Superior temporal gyrus (tissue), 1 donor: ENCODE results near the gene DCTD.

Source experiments
- DNase-seq: peaks from one replicate; pipeline ENCODE4 v3.0.0-alpha.2; 2016; ENCODE audit errors: extremely low spot score

DCTD gene

DNA sequence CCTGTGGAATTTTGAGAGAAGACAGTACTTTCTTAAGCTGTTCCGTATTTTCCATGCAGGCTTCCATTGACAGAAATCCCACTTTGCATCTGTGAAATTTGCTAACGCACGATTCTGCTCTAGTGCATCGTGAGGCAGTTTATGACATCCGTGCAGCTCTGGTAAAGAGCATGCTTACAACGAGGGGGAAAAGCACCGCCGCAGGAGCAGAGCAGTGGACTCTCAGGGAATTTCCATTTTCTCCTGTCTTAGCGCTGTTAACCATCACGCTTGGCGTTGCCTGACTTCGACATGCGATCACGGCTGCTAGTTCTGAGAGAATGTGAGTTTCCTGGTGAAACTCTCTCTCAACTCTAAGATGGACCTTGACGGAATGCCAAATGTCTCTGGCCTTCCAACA, 43.9 kb downstream of the DCTD start:
- DNase-seq = no peak

- no peak for DNase-seq
Observed at GRCh38 chr4:182872886-182873285, 44.3 kb downstream of the DCTD start.

DNA sequence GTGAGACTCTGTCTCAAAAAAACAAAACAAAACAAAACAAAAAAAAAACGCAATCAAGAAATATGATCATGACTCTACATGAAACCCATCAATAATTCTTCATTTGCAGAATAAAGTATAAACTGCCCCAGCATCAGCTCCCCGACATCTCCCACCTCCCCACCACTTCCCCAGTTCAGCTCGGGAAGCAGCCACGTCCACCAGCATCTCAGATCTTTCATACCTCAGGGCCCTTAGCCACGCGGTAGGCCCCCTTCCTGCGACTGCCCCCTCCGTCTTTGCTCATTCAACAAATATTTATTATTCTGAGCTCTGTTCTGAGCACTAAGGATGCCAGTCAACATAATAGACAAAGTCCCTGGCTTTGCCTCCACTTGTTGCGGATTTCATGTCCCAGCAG, 45.6 kb downstream of the DCTD start:
- no peak for DNase-seq

DNA sequence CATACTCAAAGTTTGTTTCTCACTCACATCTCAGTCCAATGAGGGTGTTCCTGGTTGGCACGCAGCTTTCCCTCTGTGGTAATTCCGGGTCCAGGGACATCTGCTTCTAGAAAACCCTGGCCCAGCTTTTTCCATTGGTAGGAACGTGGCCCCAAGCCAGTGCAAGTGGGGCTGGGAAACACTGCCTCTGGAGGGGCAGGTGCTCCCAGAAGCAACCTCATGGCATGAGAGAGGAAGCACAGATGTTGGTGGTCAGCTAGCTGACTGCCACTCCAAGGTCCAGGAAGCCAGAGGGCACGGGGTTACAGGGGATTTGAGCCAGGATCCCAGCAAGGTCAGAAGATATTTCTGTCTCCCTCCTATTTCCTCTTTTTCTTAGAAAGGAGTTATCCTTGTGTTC, 47.5 kb downstream of the DCTD start:
- no peak for DNase-seq

DNA sequence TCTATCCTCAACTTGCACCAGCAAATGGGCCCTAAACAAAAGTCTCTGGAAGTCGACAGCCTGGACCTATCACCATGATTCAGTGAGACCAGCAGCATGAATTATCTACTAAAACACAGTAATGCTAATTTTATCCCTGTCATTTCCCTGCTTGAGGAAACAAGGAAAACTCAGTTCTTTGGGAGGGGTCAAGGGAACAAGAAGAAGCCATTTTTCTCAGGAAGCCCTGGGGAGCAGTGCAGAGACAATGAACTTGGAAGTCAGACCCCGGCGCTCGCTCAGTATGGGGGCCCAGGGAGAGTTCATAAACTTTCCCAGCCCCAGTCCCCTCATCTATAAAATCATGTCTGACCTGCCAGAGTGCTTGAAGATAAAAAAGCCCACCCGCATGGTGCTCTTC, 50.4 kb downstream of the DCTD start:
- DNase-seq = no peak

GRCh38 chr4:182863501-182863900, 53.7 kb downstream of the DCTD start:
- no peak for DNase-seq

GRCh38 chr4:182862921-182863320, 54.3 kb downstream of the DCTD start:
- DNase-seq = no peak

GRCh38 chr4:182862141-182862875, 54.9 kb downstream of the DCTD start:
- no peak for DNase-seq

DNA sequence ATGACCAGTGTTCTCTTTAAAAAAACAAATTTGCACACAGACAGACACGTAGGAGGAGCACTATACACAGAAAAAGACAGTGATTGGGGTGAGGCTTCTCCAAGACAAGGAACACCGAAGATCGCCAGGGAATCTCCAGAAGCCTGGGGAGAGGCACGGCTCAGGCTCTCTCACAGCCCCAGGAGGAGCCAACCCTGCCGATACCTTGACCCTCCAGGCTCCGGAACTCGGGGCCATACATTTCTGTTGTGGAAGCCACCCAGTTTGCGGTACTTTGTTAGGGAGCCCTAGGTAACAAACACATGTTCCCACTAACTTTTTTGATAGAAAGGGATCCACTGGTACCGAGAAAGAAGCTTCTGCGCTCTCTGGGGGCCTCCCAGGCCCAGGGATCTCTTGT, 55.8 kb downstream of the DCTD start:
- no peak for DNase-seq

DNA sequence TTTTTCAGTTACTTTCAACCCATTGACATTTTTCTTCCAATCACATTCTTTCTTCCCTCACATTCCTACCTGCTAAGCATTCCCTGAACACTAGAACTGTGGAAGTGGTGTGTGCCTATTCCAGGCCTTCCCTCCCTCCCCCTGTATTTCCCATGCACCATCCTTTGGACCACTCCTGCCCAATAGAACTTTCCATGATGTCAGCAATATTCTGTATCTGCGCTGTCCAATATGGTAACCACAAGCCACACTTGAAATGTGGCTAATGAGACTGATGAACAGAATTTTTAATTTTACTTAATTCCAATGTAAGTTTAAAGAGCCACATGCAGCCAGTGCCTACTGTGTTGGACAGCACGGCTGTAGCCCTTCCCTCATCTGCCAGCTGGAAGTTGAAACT, 57.5 kb downstream of the DCTD start:
- no peak for DNase-seq

DNA sequence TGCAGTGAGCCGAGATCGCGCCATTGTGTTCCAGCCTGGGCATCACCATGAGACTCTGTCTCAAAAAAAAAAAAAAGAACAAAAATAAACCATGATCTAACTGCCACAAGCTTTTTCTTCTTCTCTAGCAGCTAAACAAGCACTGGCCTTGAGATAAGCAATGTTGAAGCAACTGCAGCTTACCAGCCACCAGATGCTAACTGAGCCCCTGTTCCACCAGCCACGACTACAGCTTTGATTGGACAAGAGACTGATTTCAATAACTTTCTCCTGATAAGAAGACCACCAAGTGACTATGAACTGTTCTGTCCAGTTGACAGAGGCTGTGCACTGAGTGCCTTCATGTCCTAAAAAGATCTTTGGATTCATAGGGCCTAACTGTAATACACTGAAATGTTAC, 58.5 kb downstream of the DCTD start:
- DNase-seq = no peak

GRCh38 chr4:182856862-182857261, 60.3 kb downstream of the DCTD start:
- no peak for DNase-seq

DNA sequence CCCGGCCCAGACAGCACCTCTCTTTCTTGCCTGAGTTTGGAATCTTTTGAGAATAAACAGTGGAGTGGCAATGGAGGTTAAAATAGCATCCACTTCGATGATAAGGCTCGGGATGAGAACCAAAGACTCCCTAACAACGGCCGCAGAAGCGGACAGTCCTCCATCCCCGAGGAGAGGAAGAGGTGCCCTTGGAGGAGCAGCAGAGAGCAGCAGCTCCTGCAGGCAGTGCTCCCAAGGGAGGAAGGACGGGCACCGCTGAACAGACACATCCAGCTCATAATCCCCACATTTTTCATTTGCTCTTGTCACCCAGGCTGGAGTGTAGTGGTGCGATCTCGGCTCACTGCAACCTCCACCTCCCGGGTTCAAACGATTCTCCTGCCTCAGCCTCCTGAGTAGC, 61.3 kb downstream of the DCTD start:
- DNase-seq = no peak

DNA sequence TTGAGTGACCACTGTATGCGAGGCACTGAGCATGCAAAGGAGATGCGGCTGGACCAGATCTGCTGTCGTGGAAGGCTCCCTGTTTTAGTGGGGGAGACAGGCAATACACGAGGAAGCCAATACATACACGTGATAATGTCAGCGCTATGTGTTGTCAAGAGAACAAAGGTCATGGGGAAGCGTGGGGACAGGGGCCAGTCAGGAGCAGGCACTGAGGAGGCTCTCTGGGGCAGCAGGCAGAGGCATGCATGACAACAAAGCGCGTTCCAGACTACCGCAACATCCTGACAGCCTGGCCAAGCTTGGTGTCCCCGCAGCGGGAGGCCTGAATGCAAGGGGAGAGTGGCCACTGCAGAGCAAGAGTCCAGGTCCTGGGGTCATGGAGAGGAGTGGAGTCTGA, 61.9 kb downstream of the DCTD start:
- DNase-seq = no peak

- no peak for DNase-seq
Observed at GRCh38 chr4:182854466-182854865, 62.7 kb downstream of the DCTD start.

GRCh38 chr4:182853731-182854330, 63.4 kb downstream of the DCTD start:
- no peak for DNase-seq

DNA sequence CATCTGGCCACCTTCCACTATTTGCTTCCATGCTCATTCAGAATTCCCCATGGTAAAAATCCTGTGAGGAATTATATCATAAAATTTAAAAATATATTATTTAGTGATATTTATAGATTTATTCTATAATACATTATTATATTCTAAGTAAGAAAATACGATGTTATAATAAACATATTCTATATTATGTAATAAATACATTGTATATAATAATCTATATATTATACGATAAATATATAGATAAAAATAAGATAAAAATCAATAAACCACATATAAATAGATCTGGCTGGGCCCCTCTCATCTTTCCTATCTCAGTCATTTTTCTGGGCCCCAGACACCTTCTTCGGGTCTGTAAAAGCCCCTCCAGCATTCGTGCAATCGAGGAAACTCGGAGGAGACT, 68.5 kb downstream of the DCTD start:
- no peak for DNase-seq

DNA sequence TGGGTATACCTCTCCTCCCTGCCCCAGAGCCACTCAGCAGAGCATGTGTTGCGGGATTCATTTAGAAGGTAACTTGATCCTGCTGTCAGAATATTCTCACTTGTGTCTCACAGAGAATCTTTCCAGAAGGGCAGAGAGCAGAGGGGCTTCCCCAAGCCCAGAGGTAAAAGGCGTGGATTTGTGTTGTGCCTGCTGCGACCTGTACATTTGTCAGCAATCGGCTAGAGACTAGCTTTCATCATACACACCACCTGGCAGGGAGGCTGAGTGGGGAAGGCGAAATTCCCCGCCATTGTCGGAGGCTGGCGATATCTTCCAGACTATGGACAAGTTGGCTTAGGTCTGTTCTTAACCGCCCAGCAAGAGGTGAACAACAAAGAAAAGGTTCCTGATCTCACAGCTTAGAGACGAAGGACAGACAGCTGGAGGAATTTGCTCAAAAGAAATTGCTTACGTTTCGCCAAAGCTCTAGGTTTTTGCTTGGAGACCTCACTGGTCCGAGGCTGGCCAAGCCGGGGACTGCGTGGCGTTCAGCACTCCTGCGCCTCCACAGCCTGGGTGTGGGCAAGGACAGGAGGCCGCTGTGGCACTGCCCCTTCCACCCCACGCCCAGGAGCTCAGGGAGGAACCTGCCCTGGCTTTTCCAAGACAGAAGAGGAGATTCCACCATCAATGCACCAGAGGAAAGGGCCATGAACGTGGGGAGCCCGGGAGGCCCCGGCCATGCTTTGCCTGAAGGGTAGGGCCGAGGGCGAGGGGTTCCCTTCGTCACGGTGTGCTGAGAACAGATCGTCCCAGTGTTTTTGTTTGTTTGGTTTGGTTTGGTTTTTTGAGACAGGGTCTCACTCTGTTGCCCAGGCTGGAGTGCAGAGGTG, 69.4 kb downstream of the DCTD start:
- no peak for DNase-seq

DNA sequence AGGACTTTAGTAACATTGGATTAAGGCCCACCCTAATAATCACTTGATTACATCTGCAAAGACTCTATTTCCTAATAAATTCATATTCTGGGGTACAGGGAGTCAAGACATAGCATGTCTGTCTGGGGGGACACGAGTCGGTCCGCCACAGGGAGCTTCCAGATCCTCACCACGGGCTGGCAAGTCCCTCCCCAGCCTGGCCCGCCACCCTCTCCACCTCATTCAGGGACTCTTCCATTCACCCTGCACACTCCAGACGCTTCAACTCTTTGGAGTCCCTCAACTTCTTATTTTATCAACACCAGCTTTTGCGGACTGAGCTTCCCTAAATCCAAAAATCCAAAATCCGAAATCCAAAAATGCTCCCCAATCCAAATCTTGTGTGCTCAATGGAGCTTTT, 71.2 kb downstream of the DCTD start:
- no peak for DNase-seq

GRCh38 chr4:182845618-182846017, 71.6 kb downstream of the DCTD start:
- no peak for DNase-seq

DNA sequence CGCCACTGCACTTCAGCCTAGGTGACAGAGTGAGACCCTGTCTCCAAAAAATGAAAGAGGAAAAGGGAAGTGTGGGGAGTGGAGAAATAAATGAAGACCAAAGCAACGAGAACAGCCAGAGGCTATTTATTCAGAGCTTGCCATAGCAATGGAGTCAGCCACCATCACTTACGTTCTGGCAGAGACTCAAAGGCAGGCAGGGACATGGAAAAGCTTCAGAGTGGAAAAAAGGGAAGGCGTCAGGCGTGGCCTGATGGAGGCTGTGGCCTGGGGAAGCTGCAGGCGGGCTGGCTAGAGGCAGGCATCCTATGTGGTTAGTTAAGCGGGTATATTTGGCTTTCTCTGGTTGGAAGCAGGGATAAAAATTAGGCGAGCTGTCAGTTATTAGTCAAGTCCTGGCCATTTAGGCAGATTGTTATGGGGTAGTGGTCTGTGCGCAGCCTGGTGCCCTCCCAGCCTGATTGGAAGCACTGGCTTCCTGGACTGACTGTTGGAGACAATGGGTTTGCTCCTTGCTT, 73.3 kb downstream of the DCTD start:
- no peak for DNase-seq

DNA sequence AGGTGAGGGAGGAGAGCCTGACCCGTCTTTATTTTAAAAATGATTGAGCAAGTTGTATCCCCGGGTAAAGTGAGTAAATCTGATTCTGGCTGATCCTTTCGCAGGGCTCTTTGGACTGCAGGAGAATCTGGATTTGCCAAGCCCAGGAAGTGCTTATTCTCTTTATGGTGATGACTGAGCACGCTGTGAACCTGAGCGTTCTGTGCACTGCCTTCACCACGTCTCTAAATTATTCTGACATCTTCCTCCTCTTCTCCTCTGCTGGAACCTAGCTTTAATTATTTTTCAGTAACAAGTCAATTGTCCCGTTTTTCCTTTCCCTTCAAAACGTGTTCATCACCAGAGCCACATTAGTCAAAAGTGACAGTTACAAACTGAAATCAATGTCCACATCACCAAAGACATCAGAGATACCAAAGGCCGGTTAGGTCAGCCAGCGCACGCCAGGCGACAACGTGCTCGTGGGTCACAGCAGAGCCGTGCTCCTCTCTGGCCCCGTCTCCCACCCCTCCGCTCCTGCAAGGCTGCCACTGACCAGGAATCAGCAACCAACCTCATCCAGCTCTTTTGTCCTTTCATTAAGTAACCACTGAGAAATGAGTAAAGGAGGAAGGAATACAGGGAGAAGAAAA, 74.3 kb downstream of the DCTD start:
- DNase-seq = no peak
